Activated naive CD8-positive, alpha-beta T cell treated with anti-CD3 and anti-CD28 coated beads, Interleukin-2, amount 50 U/mL, for 24 hours (primary cell): ENCODE measurements around the gene JAGN1.

Source experiments
- ATAC-seq: fragments of 150-1000 bp; cut with Tn5 transposase; one replicate; pipeline ENCODE4 v1.10.0; 2021
- DNase-seq: peaks from one replicate; pipeline ENCODE4 v3.0.0; 2021
- H3K27ac Mint-ChIP-seq: one replicate; pipeline ENCODE4 v1.8.0; 2021; ENCODE audit warnings: mild to moderate bottlenecking, mixed read lengths
- H3K27me3 Mint-ChIP-seq: one replicate; pipeline ENCODE4 v1.8.0; 2021; ENCODE audit warnings: mixed read lengths
- H3K36me3 Mint-ChIP-seq: one replicate; pipeline ENCODE4 v1.8.0; 2021; ENCODE audit warnings: low read depth, mixed read lengths
- H3K4me1 Mint-ChIP-seq: one replicate; pipeline ENCODE4 v1.8.0; 2021; ENCODE audit warnings: mixed read lengths
- H3K4me3 Mint-ChIP-seq: one replicate; pipeline ENCODE4 v1.8.0; 2021; ENCODE audit warnings: mild to moderate bottlenecking, moderate library complexity, mixed read lengths
- H3K9me3 Mint-ChIP-seq: one replicate; pipeline ENCODE4 v1.8.0; 2021; ENCODE audit warnings: mixed read lengths

The JAGN1 gene

DNA sequence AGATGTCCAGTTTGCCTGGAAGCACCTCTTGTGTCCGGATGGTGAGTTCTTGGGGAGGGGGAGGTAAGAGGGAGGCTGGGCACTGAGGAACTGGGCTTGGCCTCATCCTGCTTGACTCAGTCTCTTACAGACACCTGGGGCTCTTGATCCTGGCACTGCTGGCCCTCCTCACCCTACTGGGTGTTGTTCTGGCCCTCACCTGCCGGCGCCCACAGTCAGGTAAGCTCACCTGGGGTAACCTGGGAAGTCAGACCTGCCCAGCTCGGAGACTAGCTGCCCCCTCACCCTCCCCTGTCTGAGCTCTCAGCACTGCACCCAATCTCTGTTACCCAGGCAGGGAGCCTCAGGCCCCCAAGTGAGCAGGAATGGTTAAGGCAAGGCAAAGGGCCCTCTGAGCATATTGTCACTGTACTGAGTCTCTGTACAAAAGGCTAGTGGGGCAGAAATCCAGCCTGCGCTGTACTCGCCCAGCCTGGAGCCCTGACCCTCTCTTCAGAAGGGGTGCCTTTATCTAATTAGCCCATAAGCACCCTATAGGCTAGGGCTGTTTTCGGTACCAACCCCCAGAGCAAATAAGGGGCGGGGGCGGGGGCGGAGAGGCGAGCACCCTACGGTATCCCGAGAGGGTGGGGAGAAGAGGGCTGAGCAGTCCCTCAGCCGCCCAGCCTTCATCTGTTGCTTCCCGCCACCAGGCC, 24.3 kb downstream of the JAGN1 start:
- no peak for ATAC-seq

GRCh38 chr3:9915254-9916141, 25.1 kb downstream of the JAGN1 start:
- no peaks in the 10 kb centered on the region for H3K36me3 Mint-ChIP-seq
- peak overlapping the region; percentile 68 for H3K4me3 Mint-ChIP-seq
- H3K4me1 Mint-ChIP-seq: peaks cover 19% of the 10 kb centered on the region
- peaks cover 3% of the 10 kb centered on the region for H3K27me3 Mint-ChIP-seq
- ATAC-seq (peak; percentile 55), DNase-seq (peak; percentile 47)
- no peaks in the 10 kb centered on the region for H3K9me3 Mint-ChIP-seq
- peak overlapping the region; percentile 59 for H3K27ac Mint-ChIP-seq

More for the DNA sequence above, 24.3 kb downstream of the JAGN1 start:
- Mint-ChIP-seq H3K9me3 (no peaks in the 10 kb centered on the region), H3K4me1 (peaks cover 20% of the 10 kb centered on the region), H3K27me3 (peaks cover 5% of the 10 kb centered on the region), H3K36me3 (no peaks in the 10 kb centered on the region), H3K27ac (no peak overlapping the region), H3K4me3 (no peak overlapping the region)
- no peak for DNase-seq

DNA sequence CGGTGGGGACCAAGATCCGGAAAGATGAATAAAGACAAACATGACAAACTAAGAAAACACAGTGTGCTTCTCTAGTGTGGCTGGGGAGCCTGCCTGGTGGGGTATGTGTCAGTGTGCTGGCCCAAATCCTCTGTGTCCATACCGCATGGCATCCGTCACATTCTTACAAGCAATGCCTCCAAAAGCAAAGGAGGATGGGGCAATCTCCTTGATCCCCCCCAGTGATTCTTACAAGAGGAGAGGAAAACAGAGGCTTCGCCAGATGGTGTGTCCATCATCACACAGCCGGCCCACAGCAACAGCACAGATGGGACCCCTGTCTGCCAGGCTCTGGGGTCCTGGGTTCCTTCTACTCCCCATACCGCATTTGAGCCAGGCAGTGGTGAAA, 25.9 kb downstream of the JAGN1 start:
- peaks cover 3% of the 10 kb centered on the region for H3K27me3 Mint-ChIP-seq
- H3K4me3 Mint-ChIP-seq: peak overlapping the region; percentile 38
- DNase-seq: no peak
- H3K9me3 Mint-ChIP-seq: no peaks in the 10 kb centered on the region
- ATAC-seq: no peak
- peaks cover 19% of the 10 kb centered on the region for H3K4me1 Mint-ChIP-seq
- H3K27ac Mint-ChIP-seq: peak overlapping the region; percentile 18
- H3K36me3 Mint-ChIP-seq: no peaks in the 10 kb centered on the region

DNA sequence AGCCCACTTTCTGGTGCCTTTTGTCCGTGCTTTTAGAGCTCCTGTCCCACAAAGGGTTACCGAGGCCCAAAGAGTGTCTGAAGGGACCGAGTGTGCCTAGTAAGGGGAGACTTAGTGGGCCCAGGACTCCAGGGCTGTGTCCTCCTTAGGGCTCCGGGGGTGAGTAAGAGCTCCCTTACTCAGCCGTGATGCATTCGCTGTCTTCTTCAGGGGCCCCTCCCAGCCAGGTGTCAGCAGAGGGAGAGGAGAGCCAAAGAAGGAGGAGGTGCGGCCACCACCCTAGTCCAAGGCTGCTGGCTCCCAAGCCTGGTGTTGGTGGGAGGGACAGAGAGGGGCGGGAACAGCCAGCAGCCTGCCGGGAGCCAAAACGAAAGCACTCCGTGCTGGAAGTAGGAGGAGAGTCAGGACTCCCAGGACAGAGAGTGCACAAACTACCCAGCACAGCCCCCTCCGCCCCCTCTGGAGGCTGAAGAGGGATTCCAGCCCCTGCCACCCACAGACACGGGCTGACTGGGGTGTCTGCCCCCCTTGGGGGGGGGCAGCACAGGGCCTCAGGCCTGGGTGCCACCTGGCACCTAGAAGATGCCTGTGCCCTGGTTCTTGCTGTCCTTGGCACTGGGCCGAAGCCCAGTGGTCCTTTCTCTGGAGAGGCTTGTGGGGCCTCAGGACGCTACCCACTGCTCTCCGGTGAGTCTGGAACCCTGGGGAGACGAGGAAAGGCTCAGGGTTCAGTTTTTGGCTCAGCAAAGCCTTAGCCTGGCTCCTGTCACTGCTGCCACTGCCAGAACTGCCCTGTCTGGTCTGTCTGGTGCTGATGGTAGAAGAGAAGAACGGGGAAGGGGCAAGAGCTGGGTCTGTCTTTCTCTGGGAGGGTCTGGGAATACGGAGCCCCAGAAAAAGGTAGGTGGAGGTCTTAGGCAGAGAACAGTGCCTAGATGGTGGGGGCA, 26.6 kb downstream of the JAGN1 start, which contains the start of gene IL17RC:
IL17RC (plus strand) TSS at position 365 of the 947 bp plus-strand sequence; CDS start at position 583, 218 bp downstream.
- ATAC-seq: peak; percentile 76
- Mint-ChIP-seq H3K9me3 (no peaks in the 10 kb centered on the region), H3K4me1 (peaks cover 18% of the 10 kb centered on the region), H3K4me3 (peak within 1 kb of the TSS; percentile 68), H3K36me3 (no peaks in the 10 kb centered on the region), H3K27ac (peak within 1 kb of the TSS; percentile 59), H3K27me3 (peaks cover 3% of the 10 kb centered on the region)
- DNase-seq: peak; percentile 53

DNA sequence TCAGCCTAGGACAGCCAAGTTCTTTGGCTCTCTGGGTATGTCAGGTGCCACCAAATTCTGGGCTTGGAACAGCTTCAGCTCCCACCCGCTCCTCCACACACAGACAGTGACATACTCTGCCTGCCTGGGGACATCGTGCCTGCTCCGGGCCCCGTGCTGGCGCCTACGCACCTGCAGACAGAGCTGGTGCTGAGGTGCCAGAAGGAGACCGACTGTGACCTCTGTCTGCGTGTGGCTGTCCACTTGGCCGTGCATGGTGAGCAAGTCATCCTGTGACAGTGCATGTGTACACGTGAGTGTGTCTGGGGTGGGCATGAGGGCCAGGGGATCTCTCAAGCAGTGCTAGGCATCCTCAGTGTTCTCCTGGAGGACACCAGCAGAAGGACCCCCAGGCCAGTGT, 27.4 kb downstream of the JAGN1 start:
- Mint-ChIP-seq H3K27me3 (peaks cover 3% of the 10 kb centered on the region), H3K9me3 (no peaks in the 10 kb centered on the region), H3K4me1 (peaks cover 12% of the 10 kb centered on the region), H3K27ac (no peak overlapping the region), H3K4me3 (no peak overlapping the region), H3K36me3 (no peaks in the 10 kb centered on the region)
- DNase-seq (no peak), ATAC-seq (no peak)

DNA sequence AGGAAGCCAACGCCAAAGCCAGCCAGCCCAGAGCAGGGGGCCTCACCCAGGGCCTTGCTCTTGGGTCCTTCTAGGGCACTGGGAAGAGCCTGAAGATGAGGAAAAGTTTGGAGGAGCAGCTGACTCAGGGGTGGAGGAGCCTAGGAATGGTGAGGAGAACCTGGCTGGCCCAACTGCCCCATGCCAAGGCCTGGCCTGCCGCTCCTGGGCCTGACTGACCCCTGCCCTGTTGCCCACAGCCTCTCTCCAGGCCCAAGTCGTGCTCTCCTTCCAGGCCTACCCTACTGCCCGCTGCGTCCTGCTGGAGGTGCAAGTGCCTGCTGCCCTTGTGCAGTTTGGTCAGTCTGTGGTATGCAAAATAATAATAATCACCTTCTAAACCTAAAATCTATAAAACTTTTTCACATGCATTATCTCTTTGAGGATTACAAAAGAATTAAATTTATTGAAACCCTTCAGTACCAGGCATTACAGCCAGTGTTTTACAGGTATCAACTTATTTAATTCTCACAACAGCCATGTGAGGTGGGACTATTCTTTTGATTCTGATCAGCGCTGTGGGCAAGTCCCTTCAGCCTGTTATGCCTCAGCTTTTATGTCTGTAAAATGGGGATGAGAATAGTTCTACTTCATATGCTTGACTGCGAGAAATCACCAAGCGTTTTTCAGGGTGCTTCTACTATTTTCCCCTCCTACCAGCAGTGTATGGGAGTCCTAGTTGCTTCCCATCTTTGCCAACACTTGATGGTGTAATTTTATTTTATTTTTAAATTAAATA, 28.0 kb downstream of the JAGN1 start:
- Mint-ChIP-seq H3K4me1 (peaks cover 12% of the 10 kb centered on the region), H3K4me3 (no peak overlapping the region), H3K36me3 (no peaks in the 10 kb centered on the region), H3K27me3 (peaks cover 2% of the 10 kb centered on the region), H3K9me3 (no peaks in the 10 kb centered on the region), H3K27ac (no peak overlapping the region)
- DNase-seq: no peak
- no peak for ATAC-seq

- H3K27me3 Mint-ChIP-seq: peaks cover 2% of the 10 kb centered on the region
- H3K36me3 Mint-ChIP-seq: no peaks in the 10 kb centered on the region
- no peak for DNase-seq
- peaks cover 12% of the 10 kb centered on the region for H3K4me1 Mint-ChIP-seq
- no peak overlapping the region for H3K27ac Mint-ChIP-seq
- H3K4me3 Mint-ChIP-seq: no peak overlapping the region
- ATAC-seq: no peak
- no peaks in the 10 kb centered on the region for H3K9me3 Mint-ChIP-seq
Measured at GRCh38 chr3:9928158-9928557, 37.7 kb downstream of the JAGN1 start.

GRCh38 chr3:9930804-9931418, 40.5 kb downstream of the JAGN1 start:
- H3K27ac Mint-ChIP-seq: no peak overlapping the region
- no peak overlapping the region for H3K4me3 Mint-ChIP-seq
- H3K4me1 Mint-ChIP-seq: peaks cover 35% of the 10 kb centered on the region
- no peaks in the 10 kb centered on the region for H3K27me3 Mint-ChIP-seq
- DNase-seq: no peak
- no peak for ATAC-seq
- peaks cover 7% of the 10 kb centered on the region for H3K36me3 Mint-ChIP-seq
- no peaks in the 10 kb centered on the region for H3K9me3 Mint-ChIP-seq

- Mint-ChIP-seq H3K27me3 (no peaks in the 10 kb centered on the region), H3K27ac (peak overlapping the region; percentile 91), H3K9me3 (no peaks in the 10 kb centered on the region), H3K4me1 (peaks cover 35% of the 10 kb centered on the region), H3K36me3 (peaks cover 7% of the 10 kb centered on the region), H3K4me3 (peak overlapping the region; percentile 89)
- no peak for ATAC-seq
- no peak for DNase-seq
Measured at GRCh38 chr3:9932535-9932842, 42.1 kb downstream of the JAGN1 start.

GRCh38 chr3:9932843-9933560, 42.6 kb downstream of the JAGN1 start:
- peak; percentile 90 for DNase-seq
- peaks cover 7% of the 10 kb centered on the region for H3K36me3 Mint-ChIP-seq
- peak; percentile 88 for ATAC-seq

GRCh38 chr3:9933561-9934234, 43.3 kb downstream of the JAGN1 start, which contains the start of gene CRELD1:
Gene CRELD1, plus strand, starts transcription at chr3:9933834. Its CDS starts 605 bp downstream, at chr3:9934439.
- Mint-ChIP-seq H3K36me3 (peaks cover 7% of the 10 kb centered on the region), H3K4me3 (peak within 1 kb of the TSS; percentile 89), H3K27ac (peak within 1 kb of the TSS; percentile 91), H3K4me1 (peaks cover 35% of the 10 kb centered on the region), H3K9me3 (no peaks in the 10 kb centered on the region), H3K27me3 (no peaks in the 10 kb centered on the region)
- peak; percentile 84 for ATAC-seq
- peak; percentile 97 for DNase-seq

More at GRCh38 chr3:9932843-9933560, 42.6 kb downstream of the JAGN1 start:
- Mint-ChIP-seq H3K27me3 (no peaks in the 10 kb centered on the region), H3K4me3 (peak overlapping the region; percentile 89), H3K4me1 (peaks cover 35% of the 10 kb centered on the region), H3K27ac (peak overlapping the region; percentile 91), H3K9me3 (no peaks in the 10 kb centered on the region)

DNA sequence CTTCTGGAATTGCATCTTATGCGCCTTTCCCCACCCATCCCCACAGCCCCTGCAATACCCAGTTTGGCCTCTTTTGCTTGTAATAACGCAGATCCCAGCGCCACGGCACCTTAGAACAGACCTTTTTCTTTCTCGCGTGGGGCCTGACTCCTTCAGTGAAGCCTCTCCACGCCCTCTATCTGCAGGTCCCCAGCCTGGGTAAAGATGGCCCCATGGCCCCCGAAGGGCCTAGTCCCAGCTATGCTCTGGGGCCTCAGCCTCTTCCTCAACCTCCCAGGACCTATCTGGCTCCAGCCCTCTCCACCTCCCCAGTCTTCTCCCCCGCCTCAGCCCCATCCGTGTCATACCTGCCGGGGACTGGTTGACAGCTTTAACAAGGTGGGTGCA, 43.8 kb downstream of the JAGN1 start:
- H3K9me3 Mint-ChIP-seq: no peaks in the 10 kb centered on the region
- H3K4me1 Mint-ChIP-seq: peaks cover 35% of the 10 kb centered on the region
- peak overlapping the region; percentile 89 for H3K4me3 Mint-ChIP-seq
- H3K27me3 Mint-ChIP-seq: no peaks in the 10 kb centered on the region
- H3K27ac Mint-ChIP-seq: peak overlapping the region; percentile 91
- DNase-seq (no peak), ATAC-seq (no peak)
- H3K36me3 Mint-ChIP-seq: peaks cover 7% of the 10 kb centered on the region
